Activated CD4-positive, alpha-beta T cell treated with anti-CD3 and anti-CD28 coated beads, Interleukin-2, amount 50 U/mL, for 48 hours (primary cell): Measurements from ENCODE around the gene MPND.

Experiments
- DNase-seq, 2 experiments: peaks; one replicate each; pipeline ENCODE4 v3.0.0-alpha.2; 2020

Gene MPND

GRCh38 chr19:4343370-4344307 is at the start of gene MPND:
MPND (plus strand) TSS chr19:4343562; CDS start chr19:4343594, 32 bp downstream.
- DNase-seq, result peak; percentile 94 to 95

GRCh38 chr19:4294389-4294788 is 49.0 kb upstream of the MPND start:
- no peak for DNase-seq

GRCh38 chr19:4295972-4296771 is 47.2 kb upstream of the MPND start:
- no peak for DNase-seq

GRCh38 chr19:4297901-4298809 is 45.2 kb upstream of the MPND start:
- DNase-seq, result peak in 1 of 2 experiments; percentile 23

- DNase-seq, result no peak
These were observed 44.4 kb upstream of the MPND start for GRCh38 chr19:4298810-4299550.

GRCh38 chr19:4300589-4300988 is 42.8 kb upstream of the MPND start:
- DNase-seq, result no peak

GRCh38 chr19:4301590-4302242 is 41.6 kb upstream of the MPND start:
- no peak for DNase-seq

- DNase-seq, result peak in 1 of 2 experiments; percentile 24
These were observed 41.1 kb upstream of the MPND start, which contains the start of gene TMIGD2 for GRCh38 chr19:4302243-4302640. TMIGD2 (minus strand) TSS chr19:4302389; CDS start chr19:4302385, 4 bp downstream.

- no peak for DNase-seq
These were observed 39.4 kb upstream of the MPND start for GRCh38 chr19:4303819-4304537.

- peak; percentile 81 to 83 for DNase-seq
These were observed 38.7 kb upstream of the MPND start, which contains the start of gene FSD1 for GRCh38 chr19:4304538-4305256. FSD1 (plus strand) TSS chr19:4304598; CDS start chr19:4304747, 149 bp downstream.

GRCh38 chr19:4305257-4305612 is 38.1 kb upstream of the MPND start:
- no peak for DNase-seq

GRCh38 chr19:4305659-4306058 is 37.7 kb upstream of the MPND start:
- DNase-seq, result no peak

GRCh38 chr19:4310247-4311121 is 32.9 kb upstream of the MPND start:
- DNase-seq, result peak in 1 of 2 experiments; percentile 19

GRCh38 chr19:4313847-4314490 is 29.4 kb upstream of the MPND start:
- no peak for DNase-seq

GRCh38 chr19:4316956-4317355 is 26.4 kb upstream of the MPND start:
- no peak for DNase-seq

GRCh38 chr19:4318460-4318859 is 24.9 kb upstream of the MPND start:
- DNase-seq, result no peak

GRCh38 chr19:4319067-4319718 is 24.2 kb upstream of the MPND start:
- DNase-seq, result no peak

- DNase-seq, result no peak
These were observed 22.9 kb upstream of the MPND start for GRCh38 chr19:4320419-4320818.
